ENCODE measurements around the gene CFP.

Gene CFP

GRCh38 chrX:47583240-47583861, 46.4 kb downstream of the CFP start:
- no peak overlapping the region for H3K4me3 ChIP-seq (ENCODE audit: low read length)
- no peak for DNase-seq (ENCODE audit: low read depth)
- no peak for TF ChIP-seq CTCF (IDR thresholded peaks at IDR 0.05; ENCODE audit: insufficient read depth, low read depth, low read length, missing control alignments)

- peak within 1 kb of the TSS; percentile 37 for H3K4me3 ChIP-seq (ENCODE audit: low read length)
- TF ChIP-seq CTCF (IDR thresholded peaks at IDR 0.05; ENCODE audit: insufficient read depth, low read depth, low read length, missing control alignments), result no peak
- DNase-seq (ENCODE audit: low read depth), result peak; percentile 91
Observed at GRCh38 chrX:47581731-47582647, 47.7 kb downstream of the CFP start, which contains the start of gene TIMP1. TIMP1 (plus strand) TSS chrX:47582436; CDS start chrX:47583416, 980 bp downstream.

- TF ChIP-seq CTCF (IDR thresholded peaks at IDR 0.05; ENCODE audit: insufficient read depth, low read depth, low read length, missing control alignments), result no peak
- peak; percentile 85 for DNase-seq (ENCODE audit: low read depth)
- H3K4me3 ChIP-seq (ENCODE audit: low read length), result no peak overlapping the region
Observed at GRCh38 chrX:47579537-47579936, 50.2 kb downstream of the CFP start.

GRCh38 chrX:47578692-47579091, 51.0 kb downstream of the CFP start:
- no peak for TF ChIP-seq CTCF (IDR thresholded peaks at IDR 0.05; ENCODE audit: insufficient read depth, low read depth, low read length, missing control alignments)
- no peak overlapping the region for H3K4me3 ChIP-seq (ENCODE audit: low read length)
- DNase-seq (ENCODE audit: low read depth), result no peak

- DNase-seq (ENCODE audit: low read depth), result no peak
- no peak for TF ChIP-seq CTCF (IDR thresholded peaks at IDR 0.05; ENCODE audit: insufficient read depth, low read depth, low read length, missing control alignments)
- no peak overlapping the region for H3K4me3 ChIP-seq (ENCODE audit: low read length)
Observed at GRCh38 chrX:47577901-47578300, 51.8 kb downstream of the CFP start.

GRCh38 chrX:47577424-47577823, 52.3 kb downstream of the CFP start:
- no peak overlapping the region for H3K4me3 ChIP-seq (ENCODE audit: low read length)
- no peak for DNase-seq (ENCODE audit: low read depth)
- TF ChIP-seq CTCF (IDR thresholded peaks at IDR 0.05; ENCODE audit: insufficient read depth, low read depth, low read length, missing control alignments), result no peak

Data from epithelial cell of esophagus (primary cell).